ENCODE data around the gene GPC6. TPM values are rescaled to one million over a fixed set of nuclear protein-coding genes. Genes with fewer than 3 reads are reported as not detected.

The GPC6 gene
- polyA plus RNA-seq, 1 donor from 2014 or later = 9.0 TPM

DNA sequence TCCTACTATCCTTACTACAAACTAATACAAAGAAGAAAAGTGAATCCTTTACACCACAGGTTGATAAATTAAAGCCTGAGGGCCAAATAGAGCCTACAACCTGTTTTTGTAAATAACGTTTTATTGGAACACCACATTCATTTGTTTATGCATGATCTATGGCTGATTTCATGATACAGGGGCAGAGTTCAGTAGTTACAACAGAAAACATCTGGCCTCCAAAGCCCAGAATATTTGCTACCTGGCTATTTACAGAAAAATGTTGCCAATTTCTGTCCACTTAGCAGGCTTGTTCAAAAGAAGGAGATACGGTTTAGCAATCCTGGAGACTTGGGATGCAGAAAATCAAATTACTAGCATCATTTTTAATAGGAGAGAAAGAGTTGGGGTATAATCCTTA is 1228.8 kb downstream of the GPC6 start:
- Histone ChIP-seq H3K36me3 (ENCODE audit: insufficient read depth, low read length) (no peaks in the 10 kb centered on the region), H3K9ac (ENCODE audit: low read length) (no peak overlapping the region), H3K4me2 (ENCODE audit: low read length) (no peak overlapping the region), H3K9me2 (ENCODE audit: insufficient read depth, low read length) (no peaks in the 10 kb centered on the region), H3K4me3 (ENCODE audit: low read length) (no peak overlapping the region), H3K79me2 (replicated peaks; ENCODE audit: insufficient read depth, low read length) (no peaks in the 10 kb centered on the region), H3F3A (ENCODE audit: insufficient read depth, low read length, poor library complexity, severe bottlenecking) (no peaks in the 10 kb centered on the region), H3K27me3 (ENCODE audit: insufficient read depth, low read depth, low read length) (no peaks in the 10 kb centered on the region), H2AFZ (ENCODE audit: low read depth, low read length) (no peak overlapping the region), H4K20me1 (ENCODE audit: insufficient read depth) (no peaks in the 10 kb centered on the region), H3K9me3 (ENCODE audit: low read length) (no peaks in the 10 kb centered on the region), H3K27ac (ENCODE audit: low read length) (no peak overlapping the region)
- TF ChIP-seq EP300 (conservative IDR thresholded peaks at IDR 0.05; ENCODE audit: poor library complexity, severe bottlenecking) (no peak), MXI1 (conservative IDR thresholded peaks at IDR 0.05; ENCODE audit: poor library complexity, severe bottlenecking) (no peak), RAD21 (conservative IDR thresholded peaks at IDR 0.05) (no peak), POLR2AphosphoS5 (IDR thresholded peaks at IDR 0.05) (no peak), EZH2 (IDR thresholded peaks at IDR 0.05; ENCODE audit: borderline replicate concordance, insufficient read depth, low read length, poor library complexity, severe bottlenecking) (no peak), TAF1 (IDR thresholded peaks at IDR 0.05; ENCODE audit: low read depth) (no peak), SMC3 (conservative IDR thresholded peaks at IDR 0.05; ENCODE audit: poor library complexity) (no peak)
- TF ChIP-seq, protein P1, sequence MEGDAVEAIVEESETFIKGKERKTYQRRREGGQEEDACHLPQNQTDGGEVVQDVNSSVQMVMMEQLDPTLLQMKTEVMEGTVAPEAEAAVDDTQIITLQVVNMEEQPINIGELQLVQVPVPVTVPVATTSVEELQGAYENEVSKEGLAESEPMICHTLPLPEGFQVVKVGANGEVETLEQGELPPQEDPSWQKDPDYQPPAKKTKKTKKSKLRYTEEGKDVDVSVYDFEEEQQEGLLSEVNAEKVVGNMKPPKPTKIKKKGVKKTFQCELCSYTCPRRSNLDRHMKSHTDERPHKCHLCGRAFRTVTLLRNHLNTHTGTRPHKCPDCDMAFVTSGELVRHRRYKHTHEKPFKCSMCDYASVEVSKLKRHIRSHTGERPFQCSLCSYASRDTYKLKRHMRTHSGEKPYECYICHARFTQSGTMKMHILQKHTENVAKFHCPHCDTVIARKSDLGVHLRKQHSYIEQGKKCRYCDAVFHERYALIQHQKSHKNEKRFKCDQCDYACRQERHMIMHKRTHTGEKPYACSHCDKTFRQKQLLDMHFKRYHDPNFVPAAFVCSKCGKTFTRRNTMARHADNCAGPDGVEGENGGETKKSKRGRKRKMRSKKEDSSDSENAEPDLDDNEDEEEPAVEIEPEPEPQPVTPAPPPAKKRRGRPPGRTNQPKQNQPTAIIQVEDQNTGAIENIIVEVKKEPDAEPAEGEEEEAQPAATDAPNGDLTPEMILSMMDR (IDR thresholded peaks at IDR 0.05; ENCODE audit: poor library complexity, severe bottlenecking) = no peak
- TF ChIP-seq, protein P2, sequence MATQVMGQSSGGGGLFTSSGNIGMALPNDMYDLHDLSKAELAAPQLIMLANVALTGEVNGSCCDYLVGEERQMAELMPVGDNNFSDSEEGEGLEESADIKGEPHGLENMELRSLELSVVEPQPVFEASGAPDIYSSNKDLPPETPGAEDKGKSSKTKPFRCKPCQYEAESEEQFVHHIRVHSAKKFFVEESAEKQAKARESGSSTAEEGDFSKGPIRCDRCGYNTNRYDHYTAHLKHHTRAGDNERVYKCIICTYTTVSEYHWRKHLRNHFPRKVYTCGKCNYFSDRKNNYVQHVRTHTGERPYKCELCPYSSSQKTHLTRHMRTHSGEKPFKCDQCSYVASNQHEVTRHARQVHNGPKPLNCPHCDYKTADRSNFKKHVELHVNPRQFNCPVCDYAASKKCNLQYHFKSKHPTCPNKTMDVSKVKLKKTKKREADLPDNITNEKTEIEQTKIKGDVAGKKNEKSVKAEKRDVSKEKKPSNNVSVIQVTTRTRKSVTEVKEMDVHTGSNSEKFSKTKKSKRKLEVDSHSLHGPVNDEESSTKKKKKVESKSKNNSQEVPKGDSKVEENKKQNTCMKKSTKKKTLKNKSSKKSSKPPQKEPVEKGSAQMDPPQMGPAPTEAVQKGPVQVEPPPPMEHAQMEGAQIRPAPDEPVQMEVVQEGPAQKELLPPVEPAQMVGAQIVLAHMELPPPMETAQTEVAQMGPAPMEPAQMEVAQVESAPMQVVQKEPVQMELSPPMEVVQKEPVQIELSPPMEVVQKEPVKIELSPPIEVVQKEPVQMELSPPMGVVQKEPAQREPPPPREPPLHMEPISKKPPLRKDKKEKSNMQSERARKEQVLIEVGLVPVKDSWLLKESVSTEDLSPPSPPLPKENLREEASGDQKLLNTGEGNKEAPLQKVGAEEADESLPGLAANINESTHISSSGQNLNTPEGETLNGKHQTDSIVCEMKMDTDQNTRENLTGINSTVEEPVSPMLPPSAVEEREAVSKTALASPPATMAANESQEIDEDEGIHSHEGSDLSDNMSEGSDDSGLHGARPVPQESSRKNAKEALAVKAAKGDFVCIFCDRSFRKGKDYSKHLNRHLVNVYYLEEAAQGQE (IDR thresholded peaks at IDR 0.05; ENCODE audit: borderline replicate concordance) = no peak

Small RNA genes within 50 kb of the gene (small RNA-seq; reads per million reads assigned to genes)
- gene RNA5SP35 = 0 reads per million in 3 experiments

All from neural cell (in vitro differentiated cells).